Fibroblast of mammary gland (primary cell): ENCODE measurements around the gene SERPINB7.

ENCODE experiments used
- DNase-seq: peaks from one replicate; pipeline ENCODE4 v3.0.0-alpha.2; 2010; ENCODE audit warnings: low read depth
- H3K4me3 ChIP-seq: 2 replicates; pipeline ENCODE4 v1.5.1; 2011; ENCODE audit warnings: low read depth, mild to moderate bottlenecking, low read length, moderate library complexity; ENCODE audit not compliant: control insufficient read depth
- TF ChIP-seq, protein P1 (sequence below): conservative IDR thresholded peaks from 2 replicates; pipeline ENCODE4 v1.5.1; 2011; ENCODE audit warnings: low read depth, low read length, inconsistent platforms; ENCODE audit not compliant: control insufficient read depth, insufficient read depth

SERPINB7 gene

DNA sequence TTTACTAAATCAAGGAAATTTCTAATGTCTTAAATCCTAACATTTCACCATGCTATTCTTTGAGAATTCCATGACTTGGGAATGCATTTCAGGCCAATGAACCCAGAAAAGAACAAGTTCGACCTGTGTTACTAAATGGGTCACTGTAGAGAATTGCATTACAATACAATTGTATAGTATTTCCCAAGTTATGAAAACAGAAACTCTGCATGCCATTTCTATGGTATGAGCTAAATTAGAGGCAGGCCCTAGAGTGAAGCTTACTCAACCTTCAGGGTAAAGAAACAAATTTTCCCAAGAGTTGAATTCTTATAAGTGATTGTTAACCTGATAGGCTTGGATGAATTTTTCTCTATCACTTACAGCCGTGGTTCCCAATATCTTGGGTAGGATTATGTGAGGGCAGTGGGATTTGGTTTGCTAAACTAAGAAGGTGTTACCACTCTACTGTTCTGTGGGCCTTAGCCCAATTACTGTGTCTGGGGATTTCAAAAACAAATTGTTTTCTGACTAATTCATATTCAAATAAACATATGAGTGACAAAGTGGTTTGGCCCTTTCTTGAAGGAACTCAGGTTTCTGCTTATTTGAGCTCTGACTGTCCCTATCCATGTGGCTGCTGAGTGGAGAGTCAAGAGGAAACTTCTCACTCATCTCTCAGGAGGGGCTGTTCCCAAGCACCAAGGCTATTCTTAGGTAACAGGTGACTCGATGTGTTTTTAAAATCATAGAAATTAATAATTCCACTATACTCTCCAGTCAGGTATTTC is 11.2 kb upstream of the SERPINB7 start:
- TF ChIP-seq, protein P1, sequence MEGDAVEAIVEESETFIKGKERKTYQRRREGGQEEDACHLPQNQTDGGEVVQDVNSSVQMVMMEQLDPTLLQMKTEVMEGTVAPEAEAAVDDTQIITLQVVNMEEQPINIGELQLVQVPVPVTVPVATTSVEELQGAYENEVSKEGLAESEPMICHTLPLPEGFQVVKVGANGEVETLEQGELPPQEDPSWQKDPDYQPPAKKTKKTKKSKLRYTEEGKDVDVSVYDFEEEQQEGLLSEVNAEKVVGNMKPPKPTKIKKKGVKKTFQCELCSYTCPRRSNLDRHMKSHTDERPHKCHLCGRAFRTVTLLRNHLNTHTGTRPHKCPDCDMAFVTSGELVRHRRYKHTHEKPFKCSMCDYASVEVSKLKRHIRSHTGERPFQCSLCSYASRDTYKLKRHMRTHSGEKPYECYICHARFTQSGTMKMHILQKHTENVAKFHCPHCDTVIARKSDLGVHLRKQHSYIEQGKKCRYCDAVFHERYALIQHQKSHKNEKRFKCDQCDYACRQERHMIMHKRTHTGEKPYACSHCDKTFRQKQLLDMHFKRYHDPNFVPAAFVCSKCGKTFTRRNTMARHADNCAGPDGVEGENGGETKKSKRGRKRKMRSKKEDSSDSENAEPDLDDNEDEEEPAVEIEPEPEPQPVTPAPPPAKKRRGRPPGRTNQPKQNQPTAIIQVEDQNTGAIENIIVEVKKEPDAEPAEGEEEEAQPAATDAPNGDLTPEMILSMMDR: no peak
- no peak overlapping the region for H3K4me3 ChIP-seq
- DNase-seq: peak; percentile 66

DNA sequence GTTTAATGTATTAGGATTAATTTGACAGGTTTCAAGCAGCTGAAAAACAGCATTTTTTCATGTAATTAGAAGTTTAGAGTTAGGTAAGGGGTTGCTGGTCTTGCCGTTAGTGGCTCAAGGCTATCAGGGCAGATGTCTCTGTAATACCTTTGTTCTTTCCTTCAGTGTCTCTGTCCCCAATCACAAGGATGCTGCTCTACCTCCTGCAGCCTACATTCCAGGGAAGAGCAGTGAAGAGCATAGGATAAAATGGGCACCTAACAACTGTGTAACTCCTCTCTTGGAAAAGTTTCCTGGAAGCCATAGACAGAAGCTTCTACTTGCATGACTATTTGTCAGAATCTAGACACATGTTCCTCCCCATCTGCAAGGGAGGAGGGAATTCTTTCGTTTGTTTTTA is 9.4 kb upstream of the SERPINB7 start:
- no peak overlapping the region for H3K4me3 ChIP-seq
- DNase-seq: no peak
- TF ChIP-seq, protein P1: no peak

DNA sequence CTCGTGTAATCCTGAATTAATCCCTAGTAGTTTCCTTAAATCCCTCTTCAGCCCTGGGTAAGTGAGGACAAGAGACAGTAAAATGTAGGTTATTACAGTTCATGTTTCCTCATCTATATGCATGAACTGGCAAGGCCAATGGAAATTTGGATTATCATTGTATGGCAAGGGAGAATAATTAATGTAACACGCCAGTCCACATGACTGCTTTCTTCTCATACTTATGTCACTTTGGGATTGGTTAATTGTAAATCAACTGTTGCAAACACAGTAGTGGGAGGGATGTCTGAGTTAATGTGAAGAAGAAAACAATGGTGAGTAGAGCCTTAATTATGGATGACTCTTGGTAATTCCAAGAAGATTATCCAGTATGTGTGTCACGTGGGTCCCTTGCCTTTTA is 1.7 kb upstream of the SERPINB7 start:
- no peak for DNase-seq
- no peak overlapping the region for H3K4me3 ChIP-seq
- TF ChIP-seq, protein P1: no peak

GRCh38 chr18:63774511-63774910 is 707 bp upstream of the SERPINB7 start:
- TF ChIP-seq, protein P1: no peak
- DNase-seq: no peak
- no peak overlapping the region for H3K4me3 ChIP-seq

DNA sequence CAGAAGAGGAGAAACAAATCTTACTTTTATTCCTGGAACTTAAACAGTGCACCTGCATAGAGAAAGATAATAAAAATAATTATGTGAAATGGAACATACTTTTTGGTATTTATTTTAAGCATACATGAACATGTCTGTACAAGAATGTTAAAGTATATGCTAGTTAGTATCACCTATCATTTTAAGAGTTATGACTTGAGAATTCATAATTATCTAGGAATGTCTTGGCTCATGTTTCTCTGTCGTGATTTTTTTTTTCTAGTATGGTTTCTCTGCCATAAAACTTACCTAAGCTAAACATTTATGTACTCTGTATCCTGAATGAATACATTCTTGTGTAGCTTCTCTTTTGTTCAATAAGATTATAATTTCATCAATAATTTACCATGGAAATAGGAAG is 4.2 kb downstream of the SERPINB7 start:
- DNase-seq: no peak
- no peak overlapping the region for H3K4me3 ChIP-seq
- TF ChIP-seq, protein P1: no peak

DNA sequence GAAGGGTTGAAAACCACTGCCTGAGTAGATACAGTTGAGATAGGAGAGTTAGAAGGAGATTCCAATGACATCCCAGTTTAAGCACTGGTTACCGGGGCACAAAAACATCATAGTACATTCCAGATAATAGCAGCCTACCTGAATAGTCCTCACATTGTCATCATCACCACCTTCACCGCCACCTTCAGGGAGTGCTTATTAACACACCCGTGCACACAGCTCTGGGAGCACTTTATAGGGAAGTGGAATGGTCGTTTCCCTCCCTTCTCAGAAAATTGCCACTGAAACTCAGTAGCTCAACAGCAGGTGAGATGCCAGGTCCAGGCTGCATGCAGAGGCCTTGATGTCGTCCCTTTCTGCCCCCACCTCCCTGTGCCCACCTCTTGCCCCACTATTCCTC is 8.2 kb downstream of the SERPINB7 start:
- no peak for DNase-seq
- no peak overlapping the region for H3K4me3 ChIP-seq
- TF ChIP-seq, protein P1: no peak
